Transverse colon (tissue), 4 donors: ENCODE data around the gene PRPH. TPM values are rescaled to one million over a fixed set of nuclear protein-coding genes. Genes with fewer than 3 reads are reported as not detected.

Experiments
- DNase-seq: peaks from one replicate; pipeline ENCODE4 v3.0.0-alpha.2; 2019
- H3K27ac ChIP-seq, 4 donors: fragments of 200-600 bp; sonication (generic); 2 replicates each; pipeline ENCODE4 v1.5.1; 2016 to 2018; ENCODE audit warnings: inconsistent platforms in 4 of 4
- H3K27me3 ChIP-seq: fragments of 200-600 bp; sonication (generic); 2 replicates; pipeline ENCODE4 v1.5.1; 2017; ENCODE audit warnings: inconsistent platforms
- H3K36me3 ChIP-seq, 4 donors: fragments of 200-600 bp; sonication (generic); 2 replicates each; pipeline ENCODE4 v1.5.1; 2017 to 2019; ENCODE audit warnings: inconsistent platforms in 4 of 4
- H3K4me1 ChIP-seq, 4 donors: fragments of 200-600 bp; sonication (generic); 2 replicates each; pipeline ENCODE4 v1.5.1; 2017 to 2020; ENCODE audit warnings: inconsistent platforms in 4 of 4
- H3K4me3 ChIP-seq, 4 donors: fragments of 200-600 bp; sonication (generic); 1 replicate in 1 of 4; 2 replicates in 3 of 4; pipeline versions ENCODE4 v1.5.1 to v1.6.1; 2017 to 2019; ENCODE audit warnings: inconsistent platforms in 4 of 4
- H3K9me3 ChIP-seq, 2 donors: fragments of 200-600 bp; sonication (generic); 2 replicates each; pipeline ENCODE4 v1.5.1; 2017 to 2019; ENCODE audit warnings: inconsistent platforms in 2 of 2
- EP300 ChIP-seq: sonication (generic); formaldehyde crosslinking; IDR thresholded peaks from one replicate; pipeline ENCODE4 v1.6.1; 2017; ENCODE audit warnings: antibody characterized with exemption, low read depth
- POLR2A ChIP-seq: fragments of 450-650 bp; IDR thresholded peaks from one replicate; pipeline ENCODE4 v1.6.1; 2016; ENCODE audit warnings: antibody characterized with exemption, mild to moderate bottlenecking, moderate library complexity
- POLR2AphosphoS5 ChIP-seq, 3 donors: sonication (generic); formaldehyde crosslinking; IDR thresholded peaks; one replicate each; pipeline ENCODE4 v1.6.1; 2016; ENCODE audit warnings: antibody characterized with exemption in 3 of 3
- WGBS, 2 donors: methylation state at CpG; one replicate each; pipeline ENCODE4 v1.1.5; 2018; ENCODE audit warnings: low coverage in 1 of 2; 5-methylcytosine and 5-hydroxymethylcytosine counted together
- in situ Hi-C, 4 donors: fragments of 200-750 bp; cut with MboI; loops; one replicate each; pipeline versions ENCODE4 v1.15.0 to v1.15.1; 2017; ENCODE audit warnings: low sequenced_read_pairs in 3 of 4, low pct_ligation_motif_present in 1 of 4, low pct_unique_long_range_greater_than_20kb in 1 of 4
- intact Hi-C: fragments of 100-400 bp; cut with DNase I; formaldehyde crosslinking; loops from one replicate; pipeline ENCODE4 v1.15.1; 2023; ENCODE audit warnings: low total_unique reads
- total RNA-seq, 4 donors: library from RNA; depleted of rRNA; stranded (reverse); fragments of >200 nt; gene quantifications; one replicate each; pipeline ENCODE4 v1.1.0, GENCODE V29; 2016
- TF ChIP-seq, protein P1 (sequence below), 5 experiments: fragments of 200-600 bp in 3 of 5; fragments of 450-650 bp in 2 of 5; sonication (generic) in 3 of 5; IDR thresholded peaks; 1 replicate in 2 of 5; 2 replicates in 3 of 5; pipeline ENCODE4 v1.5.1; 2016 to 2017; ENCODE audit warnings: antibody characterized with exemption in 5 of 5, inconsistent platforms in 3 of 5, mild to moderate bottlenecking in 2 of 5, moderate library complexity in 1 of 5

PRPH gene
- total RNA-seq, 4 donors from 2014 or later, result 7.9 to 18.7 (median 10.5) TPM

GRCh38 chr12:49335118-49335954, 40.4 kb downstream of the PRPH start:
- Histone ChIP-seq H3K4me3 (no peak overlapping the region), H3K27me3 (peaks cover 71% of the 10 kb centered on the region), H3K9me3 (no peaks in the 10 kb centered on the region), H3K36me3 (no peaks in the 10 kb centered on the region), H3K27ac (no peak overlapping the region), H3K4me1 (peaks cover 4 to 33% (median 18%) of the 10 kb centered on the region in 4 donors)
- in situ Hi-C loops, result loop anchor here in 1 of 4 donors (10.0 kb wide), 1 partner anchor 51 kb away; no protein-coding TSS in a partner anchor
- no peak for DNase-seq
- intact Hi-C loops, result no loop called here
- WGBS, 2 donors, result 75 to 76% methylated on average over 5 to 16 of the region's 16 CpGs
- TF ChIP-seq, protein P1, sequence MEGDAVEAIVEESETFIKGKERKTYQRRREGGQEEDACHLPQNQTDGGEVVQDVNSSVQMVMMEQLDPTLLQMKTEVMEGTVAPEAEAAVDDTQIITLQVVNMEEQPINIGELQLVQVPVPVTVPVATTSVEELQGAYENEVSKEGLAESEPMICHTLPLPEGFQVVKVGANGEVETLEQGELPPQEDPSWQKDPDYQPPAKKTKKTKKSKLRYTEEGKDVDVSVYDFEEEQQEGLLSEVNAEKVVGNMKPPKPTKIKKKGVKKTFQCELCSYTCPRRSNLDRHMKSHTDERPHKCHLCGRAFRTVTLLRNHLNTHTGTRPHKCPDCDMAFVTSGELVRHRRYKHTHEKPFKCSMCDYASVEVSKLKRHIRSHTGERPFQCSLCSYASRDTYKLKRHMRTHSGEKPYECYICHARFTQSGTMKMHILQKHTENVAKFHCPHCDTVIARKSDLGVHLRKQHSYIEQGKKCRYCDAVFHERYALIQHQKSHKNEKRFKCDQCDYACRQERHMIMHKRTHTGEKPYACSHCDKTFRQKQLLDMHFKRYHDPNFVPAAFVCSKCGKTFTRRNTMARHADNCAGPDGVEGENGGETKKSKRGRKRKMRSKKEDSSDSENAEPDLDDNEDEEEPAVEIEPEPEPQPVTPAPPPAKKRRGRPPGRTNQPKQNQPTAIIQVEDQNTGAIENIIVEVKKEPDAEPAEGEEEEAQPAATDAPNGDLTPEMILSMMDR (IDR thresholded peaks at IDR 0.05), result no peak
- TF ChIP-seq EP300, result no peak
- no peak for TF ChIP-seq POLR2AphosphoS5 (IDR thresholded peaks at IDR 0.05)
- TF ChIP-seq POLR2A, result no peak

GRCh38 chr12:49335955-49336644, 41.2 kb downstream of the PRPH start:
- WGBS, 2 donors, result 35% methylated on average over 41 of the region's 72 CpGs; no CpG with 5 or more reads in 1 of the 2 donors
- in situ Hi-C loops, result loop anchor here in 1 of 4 donors (10.0 kb wide), 1 partner anchor 51 kb away; no protein-coding TSS in a partner anchor
- Histone ChIP-seq H3K27ac (no peak overlapping the region), H3K36me3 (no peaks in the 10 kb centered on the region), H3K4me3 (peak overlapping the region in 1 of 4 donors; percentile 26), H3K9me3 (no peaks in the 10 kb centered on the region), H3K4me1 (peaks cover 4 to 32% (median 18%) of the 10 kb centered on the region in 4 donors), H3K27me3 (peaks cover 71% of the 10 kb centered on the region)
- no peak for DNase-seq
- TF ChIP-seq POLR2A (no peak), EP300 (no peak), POLR2AphosphoS5 (IDR thresholded peaks at IDR 0.05) (no peak)
- TF ChIP-seq, protein P1 (IDR thresholded peaks at IDR 0.05), result no peak
- intact Hi-C loops, result no loop called here

DNA sequence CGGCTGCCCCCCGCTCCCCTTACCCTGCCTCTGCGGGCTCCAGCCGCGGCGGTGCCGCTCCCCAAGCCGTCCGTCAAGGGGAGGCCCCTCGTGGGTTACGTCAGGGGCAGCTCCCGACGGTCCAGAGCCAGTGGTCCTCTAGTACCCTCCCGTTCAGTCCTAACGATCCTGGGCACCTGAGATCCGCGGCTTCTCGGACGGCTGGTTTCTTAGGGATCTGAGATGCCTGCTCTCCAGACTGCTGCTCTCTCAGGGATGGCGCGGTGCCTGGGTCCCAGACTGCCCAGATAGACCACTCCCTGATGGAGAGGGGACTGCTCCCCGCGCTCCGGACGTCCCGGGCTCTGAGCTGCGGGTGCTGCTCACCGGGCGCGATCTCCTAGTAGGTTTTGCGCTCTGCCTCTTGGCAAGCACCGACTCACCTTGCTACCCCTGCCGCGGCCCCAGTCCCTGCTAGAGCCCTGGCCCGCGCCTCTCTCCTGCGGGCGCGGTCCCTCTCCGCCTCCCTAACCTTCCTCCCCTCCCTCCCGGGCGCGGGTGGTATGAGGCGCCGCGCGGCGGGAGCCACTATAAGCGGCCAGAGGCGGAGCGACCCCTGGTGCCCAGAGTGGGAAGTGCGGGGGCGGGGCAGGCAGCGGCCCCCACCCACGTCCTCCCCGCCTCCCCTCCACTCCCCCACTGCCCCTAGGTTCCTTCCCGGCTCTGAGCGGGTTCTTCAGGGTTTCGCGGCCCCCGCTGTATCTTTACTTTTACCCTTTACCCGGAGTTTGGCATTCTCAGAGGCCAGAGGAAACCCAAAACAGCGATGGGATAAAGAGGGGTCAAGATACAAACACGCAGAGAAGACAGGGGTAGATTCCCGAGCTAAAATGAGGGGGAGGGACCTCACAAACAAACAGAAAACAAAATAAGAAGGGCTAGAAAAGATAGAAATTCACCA, 42.0 kb downstream of the PRPH start, which contains the start of gene C1QL4:
C1QL4 (minus strand) TSS at position 544 of the 940 bp plus-strand sequence. CDS start 711 bp downstream, outside the sequence.
- Histone ChIP-seq H3K27ac (no peak within 1 kb of the TSS), H3K36me3 (no peaks in the 10 kb centered on the region), H3K27me3 (peaks cover 79% of the 10 kb centered on the region), H3K4me3 (peak within 1 kb of the TSS in 2 of 4 donors; percentile 26 to 45), H3K4me1 (peaks cover 4 to 27% (median 17%) of the 10 kb centered on the region in 4 donors), H3K9me3 (no peaks in the 10 kb centered on the region)
- TF ChIP-seq POLR2AphosphoS5 (IDR thresholded peaks at IDR 0.05), result no peak
- TF ChIP-seq, protein P1 (IDR thresholded peaks at IDR 0.05), result peak; percentile 84 to 99 (median 99)
- intact Hi-C loops (no loop called here), in situ Hi-C loops (loop anchor here in 1 of 4 donors (10.0 kb wide), 1 partner anchor 52 kb away; no protein-coding TSS in a partner anchor)
- 4% methylated on average over 51 of the region's 65 CpGs; no CpG with 5 or more reads in 1 of the 2 donors for WGBS, 2 donors
- peak; percentile 87 for DNase-seq
